ENCODE measurements around the gene C1QTNF4.
A peak's percentile ranks its signal among the peaks of the same experiment; 100 is the strongest.
"Not testable (repeated sequence)": the region's sequence is repeated elsewhere in the genome, so short reads cannot be mapped to it uniquely, and the experiment has no call there.

C1QTNF4 gene

GRCh38 chr11:47593934-47594855 lies at the start of gene C1QTNF4:
Gene C1QTNF4, minus strand, starts transcription at chr11:47594411. Its CDS starts 3,601 bp downstream, at chr11:47590810.
- DNase-seq (ENCODE audit: low spot score) = no peak

- peak; percentile 97 for DNase-seq (ENCODE audit: low spot score)
These were observed 48.1 kb upstream of the C1QTNF4 start, which contains the start of gene MTCH2 for GRCh38 chr11:47642099-47642855. Gene MTCH2, minus strand, starts transcription at chr11:47642559. Its CDS starts 94 bp downstream, at chr11:47642465.

- DNase-seq (ENCODE audit: low spot score) = no peak
These were observed 47.4 kb upstream of the C1QTNF4 start for GRCh38 chr11:47641600-47642098.

- DNase-seq (ENCODE audit: low spot score) = not testable (repeated sequence)
These were observed 46.3 kb upstream of the C1QTNF4 start for GRCh38 chr11:47640506-47640905.

- not testable (repeated sequence) for DNase-seq (ENCODE audit: low spot score)
These were observed 42.1 kb upstream of the C1QTNF4 start for GRCh38 chr11:47636331-47636730.

GRCh38 chr11:47631473-47631872 lies 37.3 kb upstream of the C1QTNF4 start:
- no peak for DNase-seq (ENCODE audit: low spot score)

- no peak for DNase-seq (ENCODE audit: low spot score)
These were observed 33.8 kb upstream of the C1QTNF4 start for GRCh38 chr11:47628026-47628425.

GRCh38 chr11:47626234-47626633 lies 32.0 kb upstream of the C1QTNF4 start:
- no peak for DNase-seq (ENCODE audit: low spot score)

- DNase-seq (ENCODE audit: low spot score) = no peak
These were observed 26.7 kb upstream of the C1QTNF4 start for GRCh38 chr11:47620836-47621378.

GRCh38 chr11:47617417-47617809 lies 23.2 kb upstream of the C1QTNF4 start:
- DNase-seq (ENCODE audit: low spot score) = no peak

GRCh38 chr11:47616726-47617416 lies 22.7 kb upstream of the C1QTNF4 start:
- DNase-seq (ENCODE audit: low spot score) = no peak

- DNase-seq (ENCODE audit: low spot score) = no peak
These were observed 21.0 kb upstream of the C1QTNF4 start for GRCh38 chr11:47615249-47615648.

- DNase-seq (ENCODE audit: low spot score) = no peak
These were observed 17.2 kb upstream of the C1QTNF4 start for GRCh38 chr11:47611348-47611794.

GRCh38 chr11:47609675-47610074 lies 15.5 kb upstream of the C1QTNF4 start:
- no peak for DNase-seq (ENCODE audit: low spot score)

- no peak for DNase-seq (ENCODE audit: low spot score)
These were observed 13.2 kb upstream of the C1QTNF4 start for GRCh38 chr11:47607380-47607779.

- DNase-seq (ENCODE audit: low spot score) = no peak
These were observed 12.5 kb upstream of the C1QTNF4 start for GRCh38 chr11:47606731-47607130.

GRCh38 chr11:47605921-47606320 lies 11.7 kb upstream of the C1QTNF4 start:
- no peak for DNase-seq (ENCODE audit: low spot score)

- no peak for DNase-seq (ENCODE audit: low spot score)
These were observed 9.1 kb upstream of the C1QTNF4 start for GRCh38 chr11:47603295-47603694.

GRCh38 chr11:47599902-47600301 lies 5.7 kb upstream of the C1QTNF4 start:
- DNase-seq (ENCODE audit: low spot score) = no peak

- no peak for DNase-seq (ENCODE audit: low spot score)
These were observed 1.8 kb upstream of the C1QTNF4 start for GRCh38 chr11:47595967-47596366.

GRCh38 chr11:47595029-47595428 lies 818 bp upstream of the C1QTNF4 start:
- no peak for DNase-seq (ENCODE audit: low spot score)

- DNase-seq (ENCODE audit: low spot score) = no peak
These were observed 698 bp downstream of the C1QTNF4 start for GRCh38 chr11:47593492-47593933.
